HUES6 (cell line): ENCODE data around the gene ZC3H18.

Experiments used
- H3K27ac ChIP-seq: 2 replicates; pipeline ENCODE4 v1.7.0; 2013; ENCODE audit warnings: low read depth, mild to moderate bottlenecking, low read length, inconsistent platforms
- H3K27me3 ChIP-seq: 2 replicates; pipeline ENCODE4 v1.6.1; 2013; ENCODE audit warnings: low read length; ENCODE audit not compliant: control insufficient read depth, insufficient read depth
- H3K36me3 ChIP-seq: 2 replicates; pipeline ENCODE4 v1.6.1; 2013; ENCODE audit warnings: low read length; ENCODE audit not compliant: control insufficient read depth, insufficient read depth
- H3K4me1 ChIP-seq: 2 replicates; pipeline ENCODE4 v1.6.1; 2013; ENCODE audit warnings: low read length; ENCODE audit not compliant: control insufficient read depth, insufficient read depth
- H3K4me3 ChIP-seq: 2 replicates; pipeline ENCODE4 v1.5.1; 2013; ENCODE audit warnings: low read depth, low read length
- H3K9ac ChIP-seq: one replicate; pipeline ENCODE4 v1.6.1; 2013; ENCODE audit warnings: mild to moderate bottlenecking, low read length
- H3K9me3 ChIP-seq: 2 replicates; pipeline ENCODE4 v1.6.1; 2013; ENCODE audit warnings: low read depth, low read length; ENCODE audit not compliant: control insufficient read depth, insufficient read depth

The ZC3H18 gene

DNA sequence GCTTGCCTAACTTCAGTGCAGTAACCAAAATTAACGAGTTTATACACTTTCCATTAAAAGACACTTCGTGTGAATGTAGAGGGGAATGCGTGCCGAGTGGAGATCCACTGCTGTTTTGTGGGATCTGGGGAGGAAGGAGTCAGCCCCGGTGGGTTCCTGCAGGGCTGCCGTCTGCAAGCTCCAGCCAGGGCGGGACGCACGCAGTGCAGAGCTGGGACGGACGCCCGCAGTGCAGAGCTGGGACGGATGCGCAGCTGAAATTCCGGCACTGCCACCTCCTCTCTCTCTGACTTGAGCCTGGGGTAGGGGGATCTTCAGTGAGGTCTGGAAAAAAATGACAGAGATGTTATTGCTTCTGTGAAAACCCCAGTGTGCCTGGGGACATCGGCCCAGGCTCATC is 16.5 kb upstream of the ZC3H18 start:
- Histone ChIP-seq H3K27me3 (peaks cover 9% of the 10 kb centered on the region; the same call in 1 of the 2 replicates), H3K27ac (no peak overlapping the region), H3K9ac (no peak overlapping the region), H3K9me3 (no peaks in the 10 kb centered on the region), H3K4me1 (no peaks in the 10 kb centered on the region), H3K36me3 (no peaks in the 10 kb centered on the region), H3K4me3 (no peak overlapping the region)

GRCh38 chr16:88554711-88555264 is 15.4 kb upstream of the ZC3H18 start:
- Histone ChIP-seq H3K27me3 (peaks cover 2% of the 10 kb centered on the region; the same call in 1 of the 2 replicates), H3K9ac (no peak overlapping the region), H3K9me3 (no peaks in the 10 kb centered on the region), H3K36me3 (no peaks in the 10 kb centered on the region), H3K4me3 (no peak overlapping the region), H3K4me1 (no peaks in the 10 kb centered on the region), H3K27ac (no peak overlapping the region)

GRCh38 chr16:88556294-88556988 is 13.8 kb upstream of the ZC3H18 start:
- Histone ChIP-seq H3K27me3 (peaks cover 2% of the 10 kb centered on the region; the same call in 1 of the 2 replicates), H3K4me1 (no peaks in the 10 kb centered on the region), H3K27ac (no peak overlapping the region), H3K4me3 (no peak overlapping the region), H3K9ac (no peak overlapping the region), H3K9me3 (no peaks in the 10 kb centered on the region), H3K36me3 (no peaks in the 10 kb centered on the region)

GRCh38 chr16:88558457-88559442 is 11.5 kb upstream of the ZC3H18 start:
- H3K27me3 ChIP-seq, result peaks cover 2% of the 10 kb centered on the region; the same call in 1 of the 2 replicates
- no peaks in the 10 kb centered on the region for H3K36me3 ChIP-seq
- H3K9me3 ChIP-seq, result no peaks in the 10 kb centered on the region
- no peak overlapping the region for H3K4me3 ChIP-seq
- no peak overlapping the region for H3K27ac ChIP-seq
- H3K9ac ChIP-seq, result no peak overlapping the region
- no peaks in the 10 kb centered on the region for H3K4me1 ChIP-seq

GRCh38 chr16:88560714-88561484 is 9.3 kb upstream of the ZC3H18 start:
- no peaks in the 10 kb centered on the region for H3K4me1 ChIP-seq
- H3K4me3 ChIP-seq, result no peak overlapping the region
- peaks cover 2% of the 10 kb centered on the region; the same call in 1 of the 2 replicates for H3K27me3 ChIP-seq
- no peaks in the 10 kb centered on the region for H3K36me3 ChIP-seq
- no peak overlapping the region for H3K9ac ChIP-seq
- H3K9me3 ChIP-seq, result no peaks in the 10 kb centered on the region
- H3K27ac ChIP-seq, result no peak overlapping the region

DNA sequence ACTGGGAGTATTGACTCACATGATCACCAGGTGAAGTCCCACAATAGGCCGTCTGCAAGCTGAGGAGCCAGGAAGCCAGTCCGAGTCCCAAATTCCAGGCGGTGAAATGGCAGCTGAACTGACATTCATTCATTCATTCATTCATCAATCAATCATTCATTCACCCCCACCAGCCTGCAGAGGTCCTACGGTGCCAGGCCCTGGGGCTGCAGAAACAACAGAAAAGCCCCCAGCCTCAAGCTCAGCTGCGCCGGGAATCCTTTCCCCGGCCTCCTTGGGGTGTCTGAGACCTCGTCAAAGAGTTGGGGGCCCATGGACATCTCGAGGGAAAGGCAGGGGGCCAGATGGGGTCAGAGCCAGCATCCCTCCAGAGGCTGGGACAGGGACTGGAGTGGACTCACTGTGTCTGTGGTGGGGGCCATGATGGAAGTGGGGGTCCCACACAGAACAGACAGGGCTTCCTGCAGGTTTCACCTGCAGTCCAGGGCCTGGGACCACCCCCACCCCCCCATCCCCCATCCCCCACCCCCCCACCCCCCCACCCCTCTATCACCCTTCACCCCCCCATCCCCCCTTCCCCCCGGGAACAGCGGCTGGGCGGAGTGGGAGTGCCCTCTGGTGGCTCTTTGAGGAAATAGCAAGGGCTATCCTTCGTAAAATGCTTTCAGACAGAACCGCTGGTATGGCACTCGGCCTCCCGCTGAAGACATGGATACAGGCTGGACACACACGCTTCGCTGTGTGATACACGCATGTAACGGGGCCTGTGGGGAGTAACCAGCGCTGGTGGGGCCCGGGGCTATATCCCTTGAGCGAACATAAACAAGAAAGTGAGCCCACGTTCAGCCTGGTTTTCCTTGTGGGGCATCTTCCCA is 8.5 kb upstream of the ZC3H18 start:
- Histone ChIP-seq H3K9me3 (no peaks in the 10 kb centered on the region), H3K4me1 (no peaks in the 10 kb centered on the region), H3K27ac (no peak overlapping the region), H3K36me3 (no peaks in the 10 kb centered on the region), H3K27me3 (peaks cover 2% of the 10 kb centered on the region; the same call in 1 of the 2 replicates), H3K4me3 (no peak overlapping the region), H3K9ac (no peak overlapping the region)

- no peak overlapping the region for H3K9ac ChIP-seq
- no peaks in the 10 kb centered on the region for H3K27me3 ChIP-seq
- 0 out of 2 replicates have a peak, but pooled peaks cover 3% of the 10 kb centered on the region for H3K4me1 ChIP-seq
- no peaks in the 10 kb centered on the region for H3K9me3 ChIP-seq
- H3K27ac ChIP-seq, result no peak overlapping the region
- no peak overlapping the region for H3K4me3 ChIP-seq
- H3K36me3 ChIP-seq, result no peaks in the 10 kb centered on the region
These were observed 4.0 kb upstream of the ZC3H18 start for GRCh38 chr16:88566158-88566557.

GRCh38 chr16:88568710-88569613 is 1.2 kb upstream of the ZC3H18 start:
- Histone ChIP-seq H3K9me3 (no peaks in the 10 kb centered on the region), H3K27me3 (no peaks in the 10 kb centered on the region), H3K36me3 (peaks cover 12% of the 10 kb centered on the region), H3K27ac (no peak overlapping the region), H3K4me1 (peaks cover 8% of the 10 kb centered on the region; the same call in 1 of the 2 replicates), H3K9ac (peak overlapping the region; percentile 84), H3K4me3 (peak overlapping the region; percentile 78)

DNA sequence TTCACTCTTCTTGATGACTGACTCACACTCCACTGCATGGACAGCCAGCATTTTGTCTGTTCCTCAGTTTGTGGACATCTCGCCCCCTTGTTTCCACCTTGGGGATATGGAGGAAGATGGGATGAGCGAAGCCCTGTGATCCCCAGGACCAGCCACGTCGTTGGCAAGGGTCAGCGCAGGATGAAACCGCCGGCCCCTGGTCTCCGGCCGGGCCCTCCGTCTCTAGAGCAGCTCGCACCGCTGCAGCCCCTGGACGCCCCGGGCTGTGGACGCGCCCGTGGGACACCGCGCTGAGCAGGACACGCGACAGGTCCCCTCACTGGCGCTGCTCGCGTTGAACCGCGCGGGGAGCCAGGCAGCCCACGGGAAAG is 604 bp upstream of the ZC3H18 start:
- H3K9ac ChIP-seq, result peak overlapping the region; percentile 84
- no peaks in the 10 kb centered on the region for H3K9me3 ChIP-seq
- peaks cover 8% of the 10 kb centered on the region; the same call in 1 of the 2 replicates for H3K4me1 ChIP-seq
- H3K36me3 ChIP-seq, result peaks cover 16% of the 10 kb centered on the region
- H3K27ac ChIP-seq, result peak overlapping the region; percentile 64; the same call in 1 of the 2 replicates
- H3K4me3 ChIP-seq, result peak overlapping the region; percentile 78
- H3K27me3 ChIP-seq, result no peaks in the 10 kb centered on the region
